HUDEP-2 (cell line): Measurements from ENCODE around the gene CPSF3.

Source experiments
- DNase-seq, 76 experiments: peaks; one replicate each; lab custom pipeline; 2025; ENCODE audit not compliant: unreplicated experiment in 76 of 76; lab: John Stamatoyannopoulos, UW

CPSF3 gene

DNA sequence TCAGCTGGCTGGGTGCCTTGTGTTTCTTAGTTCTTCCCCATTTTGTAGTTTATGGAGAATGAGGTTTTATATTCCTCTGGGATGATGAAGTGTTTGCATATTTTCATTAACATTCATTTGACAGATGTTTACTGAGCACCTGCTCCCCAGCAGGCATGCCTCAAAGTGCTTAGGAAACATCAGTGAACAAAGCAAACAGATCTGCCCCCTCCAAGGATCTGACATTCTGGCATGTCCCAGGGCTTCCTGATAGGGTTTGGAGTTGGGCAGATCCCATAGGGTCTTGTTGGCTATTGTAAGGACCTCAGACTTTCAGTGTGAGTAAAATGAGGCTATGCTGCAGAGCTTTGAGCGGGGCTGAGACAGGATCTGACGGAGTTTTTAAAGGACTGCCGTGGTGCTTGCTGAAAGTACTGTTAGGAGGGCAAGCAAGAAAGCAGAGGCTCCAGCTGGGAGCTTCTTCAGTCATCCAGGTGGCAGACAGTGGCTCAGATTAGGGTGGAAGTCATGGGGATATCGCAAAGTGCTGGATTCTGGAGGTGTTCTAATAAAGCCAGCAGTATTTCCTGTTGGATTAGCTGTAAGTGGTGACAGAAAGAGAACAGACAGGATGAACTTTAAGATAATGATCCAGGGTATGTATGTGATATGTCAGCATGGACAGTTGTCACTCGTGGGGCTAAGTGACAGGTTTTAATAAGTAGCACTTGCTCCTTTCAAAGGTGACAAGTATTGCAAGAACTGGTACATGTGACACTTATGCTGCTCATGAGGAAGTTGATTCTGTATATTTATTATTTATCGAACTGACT, 39.6 kb downstream of the CPSF3 start:
- no peak for DNase-seq

GRCh38 chr2:9463698-9464034, 40.2 kb downstream of the CPSF3 start:
- DNase-seq, result no peak

GRCh38 chr2:9465170-9465569, 41.7 kb downstream of the CPSF3 start:
- no peak for DNase-seq

GRCh38 chr2:9466147-9466683, 42.8 kb downstream of the CPSF3 start:
- DNase-seq, result no peak

DNA sequence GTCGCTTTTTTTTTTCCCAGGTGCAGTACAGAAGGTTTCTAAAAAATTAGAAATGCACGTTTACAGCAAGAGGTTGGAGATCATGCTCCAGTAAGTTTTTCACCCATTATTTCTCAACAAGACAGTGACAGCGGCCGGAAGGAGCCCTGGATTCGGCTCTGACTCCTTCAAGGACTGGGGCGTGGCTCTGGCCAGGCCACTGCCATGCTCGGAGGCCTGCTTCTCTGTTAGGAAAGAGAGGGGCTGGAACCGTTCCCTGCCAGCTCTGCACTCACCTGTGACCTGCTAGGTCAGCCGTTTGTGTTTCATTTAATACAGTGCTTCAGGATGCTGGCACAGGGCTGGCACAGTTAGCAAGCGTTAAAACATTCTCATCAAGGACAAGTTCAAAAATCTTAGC, 44.2 kb downstream of the CPSF3 start:
- no peak for DNase-seq

DNA sequence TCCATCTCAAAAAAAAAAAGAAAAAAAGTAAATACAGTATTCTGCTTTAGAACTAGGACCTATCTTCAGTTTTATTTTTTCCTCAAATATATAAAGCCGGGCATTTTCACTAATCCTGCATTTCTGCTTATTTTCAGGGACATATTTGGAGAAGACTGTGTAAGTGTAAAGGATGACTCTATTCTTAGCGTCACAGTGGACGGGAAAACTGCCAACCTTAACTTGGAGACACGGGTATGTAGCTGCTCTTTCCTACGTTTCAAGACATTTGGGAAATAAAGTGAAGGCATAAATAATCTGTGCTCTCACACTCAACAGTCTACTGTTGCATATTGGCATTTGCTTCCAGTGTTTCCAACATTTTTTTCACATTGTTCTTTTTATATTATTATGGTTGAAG, 47.8 kb downstream of the CPSF3 start:
- DNase-seq, result no peak

GRCh38 chr2:9472511-9472910, 49.1 kb downstream of the CPSF3 start:
- peak in 2 of 76 experiments; percentile 6 to 10 for DNase-seq

DNA sequence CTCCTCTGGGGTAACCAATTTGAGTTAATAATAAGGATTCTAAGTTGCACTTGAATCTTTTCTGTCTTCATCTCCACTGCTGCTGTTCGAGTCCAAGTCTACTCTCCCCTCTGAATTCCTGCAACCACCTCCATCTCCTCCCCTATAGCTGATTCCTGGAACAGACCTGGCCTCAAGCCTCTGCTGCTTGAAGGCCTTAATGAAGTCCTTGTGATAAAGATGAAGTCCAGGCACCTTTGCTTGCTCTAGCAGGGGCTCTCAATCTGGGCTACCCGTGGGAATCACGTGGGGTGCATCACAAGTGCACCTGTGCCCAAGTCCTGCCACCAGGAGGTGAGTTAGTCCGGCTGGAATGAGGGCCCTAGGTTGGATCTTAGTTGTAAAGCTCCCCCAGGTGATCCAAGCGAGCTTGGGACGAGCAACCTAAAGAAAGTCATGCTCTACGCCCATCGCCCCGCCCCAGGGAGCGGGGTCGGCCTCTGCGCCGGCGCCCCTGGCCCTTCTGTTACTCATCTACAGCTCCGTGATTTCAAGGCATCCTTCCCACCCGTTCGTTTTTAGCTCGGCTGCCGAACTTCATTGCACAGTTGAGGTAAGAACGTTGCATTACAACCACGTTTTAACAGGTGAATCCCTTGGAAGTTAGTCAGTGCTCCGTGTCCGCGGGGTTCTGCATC, 50.0 kb downstream of the CPSF3 start:
- no peak for DNase-seq

DNA sequence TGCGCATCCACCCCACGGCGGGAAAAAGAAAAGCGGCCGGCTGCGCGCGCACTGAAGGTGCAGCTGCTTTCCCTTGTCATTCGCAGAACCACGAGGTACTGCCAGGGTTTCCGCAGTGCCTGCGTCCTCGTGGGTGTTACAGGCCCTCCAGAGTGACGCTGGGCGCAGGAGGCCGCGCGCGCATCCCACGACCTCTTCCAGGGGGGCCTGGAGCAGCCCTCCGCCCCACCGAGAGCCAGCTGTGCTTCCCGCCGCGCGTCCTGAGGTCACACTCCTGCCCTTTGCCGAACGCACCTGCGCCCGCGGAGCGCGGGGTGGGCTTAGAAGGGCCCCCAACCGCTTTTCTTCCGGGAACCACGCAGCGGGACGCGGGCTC, 50.5 kb downstream of the CPSF3 start:
- DNase-seq, result no peak

DNA sequence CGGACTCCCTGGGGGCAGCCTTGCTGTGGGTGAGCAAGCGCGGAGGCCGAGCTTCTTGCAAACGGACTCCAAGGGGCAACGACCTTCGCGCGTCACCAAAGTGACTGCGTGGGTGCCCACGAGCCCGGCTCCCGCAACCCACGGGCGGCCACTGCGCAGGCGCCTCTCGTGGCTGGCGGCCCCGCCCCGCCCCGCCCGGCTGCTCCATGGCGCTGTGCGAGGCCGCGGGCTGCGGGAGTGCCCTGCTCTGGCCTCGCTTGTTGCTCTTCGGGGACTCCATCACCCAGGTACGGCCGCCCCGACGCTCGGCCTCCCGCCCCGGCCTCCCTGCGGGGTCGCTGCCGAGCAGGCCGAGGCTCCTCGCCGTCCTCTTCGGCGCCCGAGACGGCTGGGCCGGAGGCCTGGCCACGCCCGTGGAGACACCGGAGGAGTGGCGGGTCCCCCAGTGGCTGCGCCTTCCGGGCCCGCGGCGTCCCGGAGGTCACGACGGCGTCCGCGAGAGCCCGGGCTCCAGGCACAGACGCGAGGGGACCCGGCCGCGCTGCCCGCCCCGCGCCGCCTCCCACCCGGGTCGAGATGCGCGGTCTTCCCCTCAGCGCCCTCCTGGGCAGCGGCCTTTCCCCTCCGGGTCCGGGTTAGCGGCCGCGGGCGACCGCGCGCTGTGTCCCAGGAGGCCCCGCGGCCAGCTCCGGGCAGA, 51.1 kb downstream of the CPSF3 start, which contains the start of gene IAH1:
TSS of gene IAH1 (plus strand) at position 191 of the 697 bp plus-strand sequence. CDS start at position 207, 16 bp downstream.
- peak in 52 of 76 experiments; percentile 5 to 70 (median 40) for DNase-seq

DNA sequence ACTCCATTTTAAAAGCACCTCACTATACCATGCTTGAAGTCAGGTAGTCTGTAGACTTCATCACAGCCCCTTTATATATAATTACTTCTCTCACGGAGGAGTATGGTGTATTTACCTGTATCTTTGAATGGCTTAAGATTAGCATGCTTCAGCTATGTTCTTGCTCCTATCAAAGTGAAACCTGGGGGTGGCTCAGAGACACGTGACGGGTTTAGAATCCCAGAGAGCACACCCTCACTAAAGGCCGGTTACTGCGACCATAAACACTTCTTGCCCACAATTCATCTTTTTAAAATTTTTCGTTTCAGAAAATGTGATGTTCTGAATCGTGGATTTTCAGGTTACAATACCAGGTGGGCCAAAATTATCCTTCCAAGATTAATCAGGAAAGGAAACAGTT, 54.5 kb downstream of the CPSF3 start:
- DNase-seq, result no peak

DNA sequence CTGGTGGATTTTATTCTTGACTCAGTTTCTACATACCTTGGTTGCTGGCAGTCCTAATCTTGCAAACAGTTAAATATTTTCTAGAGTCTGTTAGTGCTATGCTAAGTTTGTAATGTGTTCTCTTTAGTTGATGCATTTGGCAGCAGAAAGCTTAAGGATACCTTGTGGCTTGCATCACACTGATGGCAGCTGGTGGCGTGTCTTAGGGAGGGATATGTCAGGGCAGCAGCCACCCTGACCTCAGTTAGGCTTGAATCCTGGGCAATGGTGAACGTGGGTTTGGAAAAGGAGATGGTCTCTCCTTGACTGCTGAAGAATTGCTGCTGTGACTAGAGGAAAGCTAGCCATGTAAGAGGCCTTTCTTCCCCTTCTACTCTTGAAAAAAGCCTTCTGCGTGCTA, 55.1 kb downstream of the CPSF3 start:
- DNase-seq, result no peak

DNA sequence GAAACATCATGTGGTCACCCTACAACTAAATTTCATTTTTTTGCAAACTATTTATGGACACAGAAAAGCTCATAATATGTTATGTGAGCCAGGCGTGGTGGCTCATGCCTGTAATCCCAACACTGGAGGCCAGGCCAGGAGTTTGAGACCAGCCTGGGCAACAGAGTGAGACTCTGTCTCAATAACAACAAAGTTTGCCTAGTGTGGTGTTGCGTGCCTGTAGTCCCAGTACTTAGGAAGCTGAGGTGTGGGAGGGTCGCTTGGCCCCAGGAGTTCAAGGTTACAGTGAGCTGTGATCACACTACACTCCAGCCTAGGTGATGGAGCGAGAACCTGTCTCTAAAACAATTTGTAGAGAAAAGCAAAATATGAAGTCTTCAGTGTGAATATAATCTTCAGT, 56.7 kb downstream of the CPSF3 start:
- DNase-seq, result no peak

- DNase-seq, result no peak
Measured at GRCh38 chr2:9483107-9483506, 59.7 kb downstream of the CPSF3 start.

DNA sequence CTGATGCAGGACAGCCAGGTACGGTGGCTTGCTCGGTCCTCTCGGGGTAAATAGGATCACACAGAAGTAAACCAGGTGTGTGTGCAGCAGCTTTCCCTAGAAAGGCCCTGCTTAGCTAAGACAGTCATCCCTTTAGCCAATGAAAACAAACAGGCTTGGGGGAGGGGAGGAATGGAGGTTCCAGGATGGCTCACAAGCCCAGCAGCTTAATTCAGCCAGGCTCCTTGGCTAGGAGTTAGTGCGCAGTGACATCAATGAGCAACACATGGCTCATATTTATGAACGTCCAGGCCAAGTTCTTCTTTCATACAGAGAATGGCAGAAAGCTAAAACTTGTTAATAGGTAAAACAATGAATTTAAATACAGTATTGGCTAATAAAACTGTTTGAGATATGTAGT, 61.1 kb downstream of the CPSF3 start:
- no peak for DNase-seq

DNA sequence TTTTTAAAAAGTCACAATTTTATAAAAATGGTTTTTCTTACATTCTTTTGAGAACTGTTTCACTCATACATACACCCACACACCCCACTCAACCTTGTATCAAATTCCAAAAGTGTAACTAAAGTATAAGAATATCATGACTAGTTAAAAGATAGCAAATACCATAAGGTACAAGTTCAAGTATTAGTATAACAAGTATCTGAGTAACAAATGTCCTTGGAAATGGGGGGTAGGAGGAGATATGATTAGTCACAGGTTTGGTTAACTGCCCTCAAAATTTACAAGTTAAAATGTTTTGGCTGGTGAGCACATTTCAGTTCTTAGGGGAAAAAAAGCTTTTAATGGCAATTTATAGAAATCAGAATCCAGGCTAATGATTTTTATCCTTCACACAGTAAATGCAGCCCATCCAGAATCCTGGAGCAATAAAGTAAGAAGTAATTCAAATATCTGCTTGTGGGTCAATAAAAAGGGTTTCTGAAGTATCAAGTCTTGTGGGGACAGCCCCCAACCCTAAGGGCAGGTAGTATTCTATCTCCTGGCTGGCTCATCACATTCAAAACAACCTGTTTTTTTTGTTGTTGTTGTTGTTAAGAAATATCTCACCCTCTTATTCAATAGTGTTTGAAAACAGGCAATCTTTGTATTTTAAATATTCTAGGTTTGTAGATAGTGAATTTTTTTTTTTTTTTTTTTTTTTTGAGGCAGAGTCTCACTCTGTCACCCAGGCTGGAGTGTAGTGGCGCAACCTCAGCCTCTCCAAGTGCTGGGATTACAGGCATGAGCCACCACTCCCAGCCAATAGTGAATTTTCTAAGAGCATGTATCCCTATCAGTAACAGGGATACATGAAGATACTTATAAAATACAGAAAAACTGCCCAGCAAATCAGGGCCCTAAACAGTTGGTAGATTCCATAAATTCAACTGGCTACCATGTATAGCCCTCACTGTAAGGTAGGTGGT, 65.4 kb downstream of the CPSF3 start:
- DNase-seq, result no peak

DNA sequence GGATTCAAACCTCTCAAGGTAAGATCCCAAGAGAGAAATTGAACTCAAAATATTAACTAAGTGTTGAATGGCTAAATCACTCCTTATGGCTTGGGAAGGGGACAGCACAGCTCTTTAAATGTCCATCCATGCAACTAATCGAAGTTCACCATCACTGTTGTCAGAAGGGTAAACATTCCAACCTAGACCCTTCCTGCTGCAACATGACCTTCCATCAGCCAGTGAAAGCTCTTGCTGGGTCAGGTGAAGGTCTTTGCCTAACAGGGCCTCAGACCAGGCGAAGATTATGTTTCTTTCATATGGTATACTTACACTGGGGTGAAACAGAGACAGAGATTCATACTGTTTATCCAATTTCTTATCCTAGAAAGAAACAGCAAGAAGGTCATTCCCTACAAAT, 67.3 kb downstream of the CPSF3 start:
- DNase-seq, result no peak

DNA sequence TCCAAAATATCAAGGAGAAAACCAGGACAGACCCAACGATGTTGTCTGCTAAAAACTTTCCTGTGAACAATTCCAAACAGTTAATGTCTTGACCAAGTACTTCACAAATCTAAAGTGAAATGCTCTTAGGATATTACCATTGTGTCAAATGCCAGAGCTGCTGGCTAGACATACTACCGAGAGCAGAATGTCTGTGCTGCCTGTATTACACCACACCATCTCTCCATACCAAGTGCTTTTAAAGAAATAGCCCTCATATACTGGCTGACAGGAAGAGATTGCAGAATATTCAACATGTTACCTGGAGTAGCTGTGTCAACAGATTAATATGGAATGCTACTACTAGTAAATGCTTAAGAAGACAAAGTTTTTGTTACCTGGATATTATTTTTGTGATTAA, 69.5 kb downstream of the CPSF3 start:
- no peak for DNase-seq

- DNase-seq, result no peak
Measured at GRCh38 chr2:9493478-9493877, 70.0 kb downstream of the CPSF3 start.

DNA sequence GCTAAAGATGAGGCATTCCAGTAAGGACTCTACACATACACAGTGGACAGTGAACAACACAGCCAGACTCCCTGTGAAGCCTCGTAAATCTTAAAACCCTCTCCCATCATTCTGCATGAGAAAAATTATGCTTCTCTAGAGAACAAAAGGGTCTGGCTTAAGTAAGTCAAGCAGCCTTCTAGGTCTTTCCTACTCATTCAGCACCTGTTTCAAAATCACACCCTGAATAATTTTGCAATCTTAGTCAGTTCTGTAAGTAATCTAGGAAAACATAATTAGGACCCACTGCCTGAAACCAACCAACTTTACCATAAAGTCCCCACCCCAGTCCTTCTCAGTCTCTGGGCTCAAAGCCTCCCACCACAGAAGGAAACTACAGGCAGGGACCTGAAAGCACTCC, 70.6 kb downstream of the CPSF3 start:
- DNase-seq, result no peak
